ENCODE data around the gene TMEM273. TPM values are rescaled to one million over a fixed set of nuclear protein-coding genes. Genes with fewer than 3 reads are reported as not detected.

The TMEM273 gene
- total and polyA plus RNA-seq, 10 of the 15 experiments (the other 5 are each of a cell fraction or from before 2014, with no cell fraction given): 10.3 to 46.3 (median 26.4) TPM

DNA sequence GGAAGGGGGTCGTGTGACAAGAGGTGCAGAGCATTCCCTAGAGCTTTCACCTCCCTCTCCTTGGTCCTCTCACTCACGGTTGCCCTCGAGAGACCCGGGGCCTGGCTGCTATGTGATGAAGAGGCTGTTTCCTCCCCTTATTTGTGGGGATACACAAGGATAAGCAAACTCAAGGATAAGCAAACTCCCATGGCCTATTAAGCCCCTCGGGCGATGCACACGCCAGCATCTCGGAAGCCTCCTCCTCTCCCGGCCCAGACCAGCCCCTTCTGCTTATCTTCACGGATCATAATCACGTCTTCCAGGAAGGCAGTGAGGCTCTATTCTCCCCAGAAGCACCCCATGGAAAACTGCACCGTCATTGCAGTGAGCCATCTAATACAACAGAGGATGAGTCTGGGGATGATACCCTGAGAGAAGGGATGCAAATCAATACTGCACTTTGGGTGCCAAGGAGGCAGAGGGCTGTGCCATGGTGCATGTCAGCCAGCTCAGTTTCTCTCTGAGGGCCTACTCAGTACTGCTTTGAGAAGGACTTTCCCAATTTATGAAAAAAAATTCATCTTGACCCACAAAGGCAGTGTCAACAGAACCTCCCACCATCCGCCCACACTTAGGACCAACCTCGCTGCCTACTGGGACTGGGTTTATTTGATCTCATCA is 22.2 kb downstream of the TMEM273 start:
- Histone ChIP-seq H3K27ac (ENCODE audit: control insufficient read depth, insufficient read depth) (no peak overlapping the region), H3K9ac (ENCODE audit: control insufficient read depth, insufficient read depth, low read length) (no peak overlapping the region), H3K4me2 (ENCODE audit: control insufficient read depth, insufficient read depth) (no peak overlapping the region), H3K4me3 (no peak overlapping the region), H3K9me3 (replicated peaks; ENCODE audit: control insufficient read depth, insufficient read depth, low read length) (no peaks in the 10 kb centered on the region), H3K4me1 (ENCODE audit: control insufficient read depth, insufficient read depth, low read length) (no peaks in the 10 kb centered on the region), H3K27me3 (replicated peaks in 1 of 2; ENCODE audit: control insufficient read depth in 2 of 2, insufficient read depth in 2 of 2, low read length in 1 of 2) (no peaks in the 10 kb centered on the region), H3K79me2 (ENCODE audit: control insufficient read depth, insufficient read depth, low read length) (no peaks in the 10 kb centered on the region), H3K36me3 (ENCODE audit: control insufficient read depth in 2 of 2, insufficient read depth in 2 of 2, low read length in 1 of 2) (peaks cover 0 to 4% of the 10 kb centered on the region in 2 experiments; a peak in 2 of 4 replicates), H4K20me1 (ENCODE audit: control insufficient read depth, insufficient read depth) (no peaks in the 10 kb centered on the region; the same call in 1 of the 2 replicates), H2AFZ (ENCODE audit: control insufficient read depth, low read depth, low read length) (no peak overlapping the region)
- intact Hi-C loops (cut with micrococcal nuclease; ENCODE audit: unreplicated experiment) (no loop called here), in situ Hi-C loops (cut with MboI) (no loop called here)
- 69% methylated on average over 14 of the region's 14 CpGs for WGBS (ENCODE audit: insufficient coverage, insufficient replicate concordance, low lambda C conversion rate, missing lambda C conversion rate)
- ChIA-PET CTCF (no interaction called here), RAD21 (ENCODE audit: unreplicated experiment) (no interaction called here), SMC1A (ENCODE audit: uncharacterized antibody, unreplicated experiment) (no interaction called here), POLR2A (no interaction called here)
- ATAC-seq: no peak
- no peak for TF ChIP-seq RAD21 (IDR thresholded peaks at IDR 0.05; ENCODE audit: insufficient read depth, low read depth, low read length)
- TF ChIP-seq CBFB (IDR thresholded peaks at IDR 0.05; ENCODE audit: low read depth): no peak
- TF ChIP-seq, protein P1, sequence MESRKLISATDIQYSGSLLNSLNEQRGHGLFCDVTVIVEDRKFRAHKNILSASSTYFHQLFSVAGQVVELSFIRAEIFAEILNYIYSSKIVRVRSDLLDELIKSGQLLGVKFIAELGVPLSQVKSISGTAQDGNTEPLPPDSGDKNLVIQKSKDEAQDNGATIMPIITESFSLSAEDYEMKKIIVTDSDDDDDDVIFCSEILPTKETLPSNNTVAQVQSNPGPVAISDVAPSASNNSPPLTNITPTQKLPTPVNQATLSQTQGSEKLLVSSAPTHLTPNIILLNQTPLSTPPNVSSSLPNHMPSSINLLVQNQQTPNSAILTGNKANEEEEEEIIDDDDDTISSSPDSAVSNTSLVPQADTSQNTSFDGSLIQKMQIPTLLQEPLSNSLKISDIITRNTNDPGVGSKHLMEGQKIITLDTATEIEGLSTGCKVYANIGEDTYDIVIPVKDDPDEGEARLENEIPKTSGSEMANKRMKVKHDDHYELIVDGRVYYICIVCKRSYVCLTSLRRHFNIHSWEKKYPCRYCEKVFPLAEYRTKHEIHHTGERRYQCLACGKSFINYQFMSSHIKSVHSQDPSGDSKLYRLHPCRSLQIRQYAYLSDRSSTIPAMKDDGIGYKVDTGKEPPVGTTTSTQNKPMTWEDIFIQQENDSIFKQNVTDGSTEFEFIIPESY (IDR thresholded peaks at IDR 0.05): no peak
- no peak for TF ChIP-seq POLR2A (IDR thresholded peaks at IDR 0.05; ENCODE audit: low read depth, low read length)
- no peak for TF ChIP-seq ASH2L (IDR thresholded peaks at IDR 0.05; ENCODE audit: borderline replicate concordance, low read depth)
- TF ChIP-seq POLR2AphosphoS5 (IDR thresholded peaks at IDR 0.05; ENCODE audit: low read length): no peak
- TF ChIP-seq POLR2AphosphoS2 (IDR thresholded peaks at IDR 0.05; ENCODE audit: low read depth, low read length): no peak
- no peak for TF ChIP-seq TBL1XR1 (IDR thresholded peaks at IDR 0.05; ENCODE audit: low read depth, low read length)
- no peak for TF ChIP-seq JUNB (IDR thresholded peaks at IDR 0.05)
- TF ChIP-seq RB1 (IDR thresholded peaks at IDR 0.05; ENCODE audit: borderline replicate concordance): no peak
- TF ChIP-seq, protein P2, sequence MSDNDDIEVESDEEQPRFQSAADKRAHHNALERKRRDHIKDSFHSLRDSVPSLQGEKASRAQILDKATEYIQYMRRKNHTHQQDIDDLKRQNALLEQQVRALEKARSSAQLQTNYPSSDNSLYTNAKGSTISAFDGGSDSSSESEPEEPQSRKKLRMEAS (IDR thresholded peaks at IDR 0.05; ENCODE audit: low read depth, low read length): no peak
- no peak for TF ChIP-seq EZH2 (IDR thresholded peaks at IDR 0.05; ENCODE audit: borderline replicate concordance, control insufficient read depth, low read depth, low read length)
- TF ChIP-seq, protein P3, sequence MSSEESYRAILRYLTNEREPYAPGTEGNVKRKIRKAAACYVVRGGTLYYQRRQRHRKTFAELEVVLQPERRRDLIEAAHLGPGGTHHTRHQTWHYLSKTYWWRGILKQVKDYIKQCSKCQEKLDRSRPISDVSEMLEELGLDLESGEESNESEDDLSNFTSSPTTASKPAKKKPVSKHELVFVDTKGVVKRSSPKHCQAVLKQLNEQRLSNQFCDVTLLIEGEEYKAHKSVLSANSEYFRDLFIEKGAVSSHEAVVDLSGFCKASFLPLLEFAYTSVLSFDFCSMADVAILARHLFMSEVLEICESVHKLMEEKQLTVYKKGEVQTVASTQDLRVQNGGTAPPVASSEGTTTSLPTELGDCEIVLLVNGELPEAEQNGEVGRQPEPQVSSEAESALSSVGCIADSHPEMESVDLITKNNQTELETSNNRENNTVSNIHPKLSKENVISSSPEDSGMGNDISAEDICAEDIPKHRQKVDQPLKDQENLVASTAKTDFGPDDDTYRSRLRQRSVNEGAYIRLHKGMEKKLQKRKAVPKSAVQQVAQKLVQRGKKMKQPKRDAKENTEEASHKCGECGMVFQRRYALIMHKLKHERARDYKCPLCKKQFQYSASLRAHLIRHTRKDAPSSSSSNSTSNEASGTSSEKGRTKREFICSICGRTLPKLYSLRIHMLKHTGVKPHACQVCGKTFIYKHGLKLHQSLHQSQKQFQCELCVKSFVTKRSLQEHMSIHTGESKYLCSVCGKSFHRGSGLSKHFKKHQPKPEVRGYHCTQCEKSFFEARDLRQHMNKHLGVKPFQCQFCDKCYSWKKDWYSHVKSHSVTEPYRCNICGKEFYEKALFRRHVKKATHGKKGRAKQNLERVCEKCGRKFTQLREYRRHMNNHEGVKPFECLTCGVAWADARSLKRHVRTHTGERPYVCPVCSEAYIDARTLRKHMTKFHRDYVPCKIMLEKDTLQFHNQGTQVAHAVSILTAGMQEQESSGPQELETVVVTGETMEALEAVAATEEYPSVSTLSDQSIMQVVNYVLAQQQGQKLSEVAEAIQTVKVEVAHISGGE (CRISPR knock-in tag; IDR thresholded peaks at IDR 0.05): no peak
- TF ChIP-seq MXI1 (IDR thresholded peaks at IDR 0.05; ENCODE audit: low read depth, low read length): no peak
- no peak for TF ChIP-seq CHD1 (IDR thresholded peaks at IDR 0.05; ENCODE audit: low read depth, low read length)
- no peak for TF ChIP-seq TCF7 (IDR thresholded peaks at IDR 0.05; ENCODE audit: borderline replicate concordance)
- TF ChIP-seq YBX1 (IDR thresholded peaks at IDR 0.05): no peak
- DNase-seq (ENCODE audit: low read depth, low spot score): no peak
- no peak for FAIRE-seq
- no TSS peak for BruUV-seq (replicated peaks)

Measured in GM12878 (cell line).